ENCODE measurements around the gene DLGAP4.

The DLGAP4 gene

DNA sequence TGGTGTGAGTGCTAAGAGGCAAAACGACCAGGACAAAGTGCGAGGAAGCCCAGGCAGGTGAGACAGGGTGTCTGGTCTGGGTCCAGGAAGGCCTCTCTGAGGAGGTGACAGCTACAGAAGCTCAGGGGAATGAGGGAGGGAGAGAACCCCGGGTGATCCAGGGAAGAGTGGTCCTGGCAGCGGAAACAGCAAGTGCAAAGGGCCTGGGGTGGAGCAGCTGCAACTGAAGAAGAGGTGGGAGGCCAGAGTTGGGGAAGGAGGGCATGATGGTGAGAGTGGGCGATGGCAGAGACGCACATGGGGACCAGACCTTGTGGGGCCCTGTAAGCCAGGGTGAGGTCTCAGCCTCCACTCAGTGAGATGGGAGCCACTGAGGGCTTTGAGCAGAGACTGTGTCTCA, 45.8 kb downstream of the DLGAP4 start:
- Histone ChIP-seq H2AFZ (ENCODE audit: low read length) (no peak overlapping the region), H3K9me2 (replicated peaks; ENCODE audit: insufficient read depth, low read length) (no peaks in the 10 kb centered on the region), H3K4me2 (ENCODE audit: low read depth, low read length) (no peak overlapping the region), H3K9me3 (replicated peaks; ENCODE audit: insufficient read depth, low read length) (no peaks in the 10 kb centered on the region), H3K4me3 (ENCODE audit: low read length) (no peak overlapping the region), H3K9ac (ENCODE audit: low read length) (no peak overlapping the region), H3K27ac (ENCODE audit: low read length) (no peak overlapping the region), H3K36me3 (replicated peaks; ENCODE audit: insufficient read depth, low read length) (no peaks in the 10 kb centered on the region), H3K4me1 (ENCODE audit: low read length) (no peaks in the 10 kb centered on the region), H3K79me2 (ENCODE audit: low read length) (no peaks in the 10 kb centered on the region), H3K27me3 (replicated peaks; ENCODE audit: insufficient read depth, low read length) (peaks cover 86% of the 10 kb centered on the region), H4K20me1 (ENCODE audit: insufficient read depth, low read length) (no peaks in the 10 kb centered on the region), H3F3A (ENCODE audit: insufficient read depth, low read length) (no peaks in the 10 kb centered on the region)
- TF ChIP-seq EZH2phosphoT487 (IDR thresholded peaks at IDR 0.05; ENCODE audit: low read length) (no peak), EZH2 (optimal IDR thresholded peaks at IDR 0.05; ENCODE audit: low read depth, low read length) (no peak)
- TF ChIP-seq, protein P1, sequence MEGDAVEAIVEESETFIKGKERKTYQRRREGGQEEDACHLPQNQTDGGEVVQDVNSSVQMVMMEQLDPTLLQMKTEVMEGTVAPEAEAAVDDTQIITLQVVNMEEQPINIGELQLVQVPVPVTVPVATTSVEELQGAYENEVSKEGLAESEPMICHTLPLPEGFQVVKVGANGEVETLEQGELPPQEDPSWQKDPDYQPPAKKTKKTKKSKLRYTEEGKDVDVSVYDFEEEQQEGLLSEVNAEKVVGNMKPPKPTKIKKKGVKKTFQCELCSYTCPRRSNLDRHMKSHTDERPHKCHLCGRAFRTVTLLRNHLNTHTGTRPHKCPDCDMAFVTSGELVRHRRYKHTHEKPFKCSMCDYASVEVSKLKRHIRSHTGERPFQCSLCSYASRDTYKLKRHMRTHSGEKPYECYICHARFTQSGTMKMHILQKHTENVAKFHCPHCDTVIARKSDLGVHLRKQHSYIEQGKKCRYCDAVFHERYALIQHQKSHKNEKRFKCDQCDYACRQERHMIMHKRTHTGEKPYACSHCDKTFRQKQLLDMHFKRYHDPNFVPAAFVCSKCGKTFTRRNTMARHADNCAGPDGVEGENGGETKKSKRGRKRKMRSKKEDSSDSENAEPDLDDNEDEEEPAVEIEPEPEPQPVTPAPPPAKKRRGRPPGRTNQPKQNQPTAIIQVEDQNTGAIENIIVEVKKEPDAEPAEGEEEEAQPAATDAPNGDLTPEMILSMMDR (IDR thresholded peaks at IDR 0.05; ENCODE audit: low read length) = no peak
- no peak for DNase-seq

DNA sequence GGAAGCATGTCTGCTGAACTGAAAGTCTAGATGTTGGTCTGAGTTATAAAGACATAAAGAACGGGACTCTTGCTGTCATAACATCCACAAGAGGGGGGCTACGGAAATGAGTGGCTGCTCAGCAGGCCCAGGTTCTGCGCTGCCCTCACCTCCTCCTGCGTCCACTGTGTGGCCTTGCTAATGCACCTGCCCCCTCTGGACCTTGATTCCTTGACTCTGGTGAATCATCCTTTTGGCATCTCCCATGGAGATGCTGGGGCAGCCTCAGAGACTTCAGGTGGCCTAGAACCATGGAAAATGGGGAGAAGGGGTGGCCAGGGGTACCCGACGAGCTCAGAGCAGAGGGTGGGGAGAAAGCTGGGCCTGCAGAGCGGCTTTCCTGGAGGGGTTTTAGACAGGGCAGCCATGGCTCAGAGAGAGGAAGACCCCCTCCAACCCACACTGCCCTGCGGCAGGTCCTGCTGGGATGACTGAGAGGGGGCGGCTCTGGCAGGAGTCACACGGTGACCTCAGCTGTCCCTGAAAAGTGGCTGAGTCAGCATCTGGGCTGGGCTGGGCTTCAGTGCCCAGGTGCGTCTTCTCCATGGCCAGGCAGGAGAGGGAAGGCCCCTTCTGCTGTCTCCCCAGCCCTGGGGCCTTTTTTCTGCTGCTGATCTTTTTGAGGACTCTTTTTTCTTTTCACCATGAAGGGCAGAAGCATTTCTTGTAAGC, 46.9 kb downstream of the DLGAP4 start:
- Histone ChIP-seq H2AFZ (ENCODE audit: low read length) (no peak overlapping the region), H3K9me2 (replicated peaks; ENCODE audit: insufficient read depth, low read length) (no peaks in the 10 kb centered on the region), H3K79me2 (ENCODE audit: low read length) (no peaks in the 10 kb centered on the region), H3K36me3 (replicated peaks; ENCODE audit: insufficient read depth, low read length) (no peaks in the 10 kb centered on the region), H3K9me3 (replicated peaks; ENCODE audit: insufficient read depth, low read length) (no peaks in the 10 kb centered on the region), H3K27ac (ENCODE audit: low read length) (no peak overlapping the region), H3K27me3 (replicated peaks; ENCODE audit: insufficient read depth, low read length) (peaks cover 84% of the 10 kb centered on the region), H3K9ac (ENCODE audit: low read length) (no peak overlapping the region), H3K4me3 (ENCODE audit: low read length) (no peak overlapping the region), H3K4me2 (ENCODE audit: low read depth, low read length) (no peak overlapping the region), H3F3A (ENCODE audit: insufficient read depth, low read length) (no peaks in the 10 kb centered on the region), H4K20me1 (ENCODE audit: insufficient read depth, low read length) (no peaks in the 10 kb centered on the region), H3K4me1 (ENCODE audit: low read length) (no peaks in the 10 kb centered on the region)
- TF ChIP-seq EZH2phosphoT487 (IDR thresholded peaks at IDR 0.05; ENCODE audit: low read length) = no peak
- TF ChIP-seq, protein P1 (IDR thresholded peaks at IDR 0.05; ENCODE audit: low read length) = no peak
- no peak for TF ChIP-seq EZH2 (optimal IDR thresholded peaks at IDR 0.05; ENCODE audit: low read depth, low read length)
- no peak for DNase-seq

- Histone ChIP-seq H3K4me3 (ENCODE audit: low read length) (no peak overlapping the region), H3K9me3 (replicated peaks; ENCODE audit: insufficient read depth, low read length) (no peaks in the 10 kb centered on the region), H3F3A (ENCODE audit: insufficient read depth, low read length) (no peaks in the 10 kb centered on the region), H3K79me2 (ENCODE audit: low read length) (no peaks in the 10 kb centered on the region), H3K36me3 (replicated peaks; ENCODE audit: insufficient read depth, low read length) (no peaks in the 10 kb centered on the region), H3K4me2 (ENCODE audit: low read depth, low read length) (no peak overlapping the region), H4K20me1 (ENCODE audit: insufficient read depth, low read length) (no peaks in the 10 kb centered on the region), H3K4me1 (ENCODE audit: low read length) (no peaks in the 10 kb centered on the region), H3K9ac (ENCODE audit: low read length) (no peak overlapping the region), H3K9me2 (replicated peaks; ENCODE audit: insufficient read depth, low read length) (no peaks in the 10 kb centered on the region), H2AFZ (ENCODE audit: low read length) (no peak overlapping the region), H3K27ac (ENCODE audit: low read length) (no peak overlapping the region), H3K27me3 (replicated peaks; ENCODE audit: insufficient read depth, low read length) (peaks cover 81% of the 10 kb centered on the region)
- DNase-seq = no peak
- TF ChIP-seq, protein P1 (IDR thresholded peaks at IDR 0.05; ENCODE audit: low read length) = no peak
- TF ChIP-seq EZH2phosphoT487 (IDR thresholded peaks at IDR 0.05; ENCODE audit: low read length) (no peak), EZH2 (optimal IDR thresholded peaks at IDR 0.05; ENCODE audit: low read depth, low read length) (no peak)
Measured at GRCh38 chr20:36353740-36354139, 47.6 kb downstream of the DLGAP4 start.
